A549 (cell line): ENCODE data around the gene PDZD4.

Experiments used
- TF ChIP-seq, protein P1 (sequence below): fragments of 200-600 bp; sonication (generic); IDR thresholded peaks from 2 replicates; pipeline ENCODE4 v1.6.1; 2016; ENCODE audit warnings: antibody characterized with exemption, mild to moderate bottlenecking, moderate library complexity
- TF ChIP-seq, protein P2 (sequence below): fragments of >200 bp; sonication (Bioruptor Twin); formaldehyde crosslinking; IDR thresholded peaks from 3 replicates; pipeline ENCODE4 v1.5.1; 2016

DNA sequence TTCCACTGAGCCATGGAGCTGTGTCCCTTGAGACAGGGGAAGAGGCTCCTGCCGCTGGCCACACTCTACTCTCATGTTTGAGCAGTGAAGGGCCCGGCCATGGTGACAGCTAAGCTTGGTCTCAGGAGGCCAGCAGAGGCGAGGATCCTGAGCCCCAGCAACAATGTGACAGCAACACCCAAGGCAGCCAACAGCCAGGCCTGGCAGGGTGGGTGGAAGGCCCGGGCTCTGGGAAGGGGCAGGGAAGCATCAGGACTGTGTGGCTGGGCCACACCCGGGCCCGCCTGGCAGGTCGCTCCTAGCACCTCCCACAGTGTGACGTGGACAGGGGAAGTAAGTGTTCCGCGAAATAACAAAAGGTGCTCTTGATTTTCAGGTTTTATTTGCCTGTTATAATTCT is 30.8 kb upstream of the PDZD4 start:
- TF ChIP-seq, protein P1, sequence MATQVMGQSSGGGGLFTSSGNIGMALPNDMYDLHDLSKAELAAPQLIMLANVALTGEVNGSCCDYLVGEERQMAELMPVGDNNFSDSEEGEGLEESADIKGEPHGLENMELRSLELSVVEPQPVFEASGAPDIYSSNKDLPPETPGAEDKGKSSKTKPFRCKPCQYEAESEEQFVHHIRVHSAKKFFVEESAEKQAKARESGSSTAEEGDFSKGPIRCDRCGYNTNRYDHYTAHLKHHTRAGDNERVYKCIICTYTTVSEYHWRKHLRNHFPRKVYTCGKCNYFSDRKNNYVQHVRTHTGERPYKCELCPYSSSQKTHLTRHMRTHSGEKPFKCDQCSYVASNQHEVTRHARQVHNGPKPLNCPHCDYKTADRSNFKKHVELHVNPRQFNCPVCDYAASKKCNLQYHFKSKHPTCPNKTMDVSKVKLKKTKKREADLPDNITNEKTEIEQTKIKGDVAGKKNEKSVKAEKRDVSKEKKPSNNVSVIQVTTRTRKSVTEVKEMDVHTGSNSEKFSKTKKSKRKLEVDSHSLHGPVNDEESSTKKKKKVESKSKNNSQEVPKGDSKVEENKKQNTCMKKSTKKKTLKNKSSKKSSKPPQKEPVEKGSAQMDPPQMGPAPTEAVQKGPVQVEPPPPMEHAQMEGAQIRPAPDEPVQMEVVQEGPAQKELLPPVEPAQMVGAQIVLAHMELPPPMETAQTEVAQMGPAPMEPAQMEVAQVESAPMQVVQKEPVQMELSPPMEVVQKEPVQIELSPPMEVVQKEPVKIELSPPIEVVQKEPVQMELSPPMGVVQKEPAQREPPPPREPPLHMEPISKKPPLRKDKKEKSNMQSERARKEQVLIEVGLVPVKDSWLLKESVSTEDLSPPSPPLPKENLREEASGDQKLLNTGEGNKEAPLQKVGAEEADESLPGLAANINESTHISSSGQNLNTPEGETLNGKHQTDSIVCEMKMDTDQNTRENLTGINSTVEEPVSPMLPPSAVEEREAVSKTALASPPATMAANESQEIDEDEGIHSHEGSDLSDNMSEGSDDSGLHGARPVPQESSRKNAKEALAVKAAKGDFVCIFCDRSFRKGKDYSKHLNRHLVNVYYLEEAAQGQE = no peak
- TF ChIP-seq, protein P2, sequence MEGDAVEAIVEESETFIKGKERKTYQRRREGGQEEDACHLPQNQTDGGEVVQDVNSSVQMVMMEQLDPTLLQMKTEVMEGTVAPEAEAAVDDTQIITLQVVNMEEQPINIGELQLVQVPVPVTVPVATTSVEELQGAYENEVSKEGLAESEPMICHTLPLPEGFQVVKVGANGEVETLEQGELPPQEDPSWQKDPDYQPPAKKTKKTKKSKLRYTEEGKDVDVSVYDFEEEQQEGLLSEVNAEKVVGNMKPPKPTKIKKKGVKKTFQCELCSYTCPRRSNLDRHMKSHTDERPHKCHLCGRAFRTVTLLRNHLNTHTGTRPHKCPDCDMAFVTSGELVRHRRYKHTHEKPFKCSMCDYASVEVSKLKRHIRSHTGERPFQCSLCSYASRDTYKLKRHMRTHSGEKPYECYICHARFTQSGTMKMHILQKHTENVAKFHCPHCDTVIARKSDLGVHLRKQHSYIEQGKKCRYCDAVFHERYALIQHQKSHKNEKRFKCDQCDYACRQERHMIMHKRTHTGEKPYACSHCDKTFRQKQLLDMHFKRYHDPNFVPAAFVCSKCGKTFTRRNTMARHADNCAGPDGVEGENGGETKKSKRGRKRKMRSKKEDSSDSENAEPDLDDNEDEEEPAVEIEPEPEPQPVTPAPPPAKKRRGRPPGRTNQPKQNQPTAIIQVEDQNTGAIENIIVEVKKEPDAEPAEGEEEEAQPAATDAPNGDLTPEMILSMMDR = no peak
